GM12878 (cell line): ENCODE measurements around the gene NELL1. TPM values are rescaled to one million over a fixed set of nuclear protein-coding genes. Genes with fewer than 3 reads are reported as not detected.

Source experiments
- ATAC-seq: fragments of 200-7000 bp; cut with Tn5 transposase; 3 replicates; pipeline ENCODE4 v1.9.1; 2020; ENCODE audit warnings: mild to moderate bottlenecking, moderate library complexity
- BruUV-seq: library from RNA; stranded (reverse); fragments of 400-500 nt; replicated peaks from 2 replicates; lab custom pipeline; 2021; lab: Mats Ljungman, UMichigan
- CTCF ChIA-PET: fragments of 300-600 bp; sonication (Branson Sonifier 250); formaldehyde crosslinking; extraction: SDS; loops from one replicate; lab custom pipeline; 2021; ENCODE audit warnings: inconsistent platforms; lab: Yijun Ruan, JAX
- POLR2A ChIA-PET: fragments of 350-600 bp; formaldehyde crosslinking; extraction: SDS; loops from one replicate; lab custom pipeline; 2021; ENCODE audit warnings: inconsistent platforms; lab: Charles Lee
- RAD21 ChIA-PET: fragments of 300-600 bp; sonication (Branson Sonifier 250); formaldehyde crosslinking; loops from one replicate; lab custom pipeline; 2023; ENCODE audit warnings: antibody characterized with exemption; ENCODE audit not compliant: unreplicated experiment; lab: Charles Lee
- SMC1A ChIA-PET: fragments of 300-600 bp; sonication (Branson Sonifier 250); formaldehyde crosslinking; loops from one replicate; lab custom pipeline; 2023; ENCODE audit not compliant: unreplicated experiment, uncharacterized antibody; lab: Charles Lee
- DNase-seq: peaks from one replicate; pipeline ENCODE4 v3.0.0-alpha.2; 2011; ENCODE audit warnings: low read depth, low spot score
- FAIRE-seq: peaks from 3 replicates; lab custom pipeline; 2011; peaks lifted over from hg19 to GRCh38; lab: Jason Lieb, UNC
- H2AFZ ChIP-seq: 2 replicates; pipeline ENCODE4 v1.6.0; 2011; ENCODE audit warnings: low read depth, low read length, control low read depth; ENCODE audit not compliant: control insufficient read depth
- H3K27ac ChIP-seq: 2 replicates; pipeline ENCODE4 v1.5.1; 2011; ENCODE audit warnings: control low read depth; ENCODE audit not compliant: control insufficient read depth, insufficient read depth
- H3K27me3 ChIP-seq, 2 experiments: replicated peaks in 1 of 2; 2 replicates each; pipeline versions ENCODE4 v1.6.0 to v1.6.1; 2011; ENCODE audit warnings: low read length in 1 of 2; ENCODE audit not compliant: control insufficient read depth in 2 of 2, insufficient read depth in 2 of 2
- H3K36me3 ChIP-seq, 2 experiments: 2 replicates each; pipeline ENCODE4 v1.5.1; 2011; ENCODE audit warnings: low read length in 1 of 2; ENCODE audit not compliant: control insufficient read depth in 2 of 2, insufficient read depth in 2 of 2
- H3K4me1 ChIP-seq: 2 replicates; pipeline ENCODE4 v1.6.1; 2011; ENCODE audit warnings: mild to moderate bottlenecking, low read length, moderate library complexity, mixed read lengths; ENCODE audit not compliant: control insufficient read depth, insufficient read depth
- H3K4me2 ChIP-seq: 2 replicates; pipeline ENCODE4 v1.6.0; 2011; ENCODE audit warnings: control low read depth; ENCODE audit not compliant: control insufficient read depth, insufficient read depth
- H3K4me3 ChIP-seq: fragments of 200-600 bp; sonication (generic); 2 replicates; pipeline ENCODE4 v1.5.1; 2016
- H3K79me2 ChIP-seq: 2 replicates; pipeline ENCODE4 v1.6.0; 2011; ENCODE audit warnings: low read length; ENCODE audit not compliant: control insufficient read depth, insufficient read depth
- H3K9ac ChIP-seq: 2 replicates; pipeline ENCODE4 v1.8.0; 2011; ENCODE audit warnings: low read length, control low read depth, mixed read lengths; ENCODE audit not compliant: control insufficient read depth, insufficient read depth
- H3K9me3 ChIP-seq: replicated peaks from 3 replicates; pipeline ENCODE4 v1.5.1; 2011; ENCODE audit warnings: mild to moderate bottlenecking, low read length; ENCODE audit not compliant: control insufficient read depth, insufficient read depth
- H4K20me1 ChIP-seq: 2 replicates; pipeline ENCODE4 v1.6.0; 2011; ENCODE audit not compliant: control insufficient read depth, insufficient read depth
- CEBPZ ChIP-seq: fragments of 150-350 bp; IDR thresholded peaks from 2 replicates; pipeline ENCODE4 v1.6.1; 2016; ENCODE audit warnings: low read depth, low read length
- EED ChIP-seq: sonication (generic); IDR thresholded peaks from 2 replicates; pipeline ENCODE4 v1.6.1; 2016; ENCODE audit warnings: antibody characterized with exemption, low read depth
- EP300 ChIP-seq, 2 experiments: fragments of 150-350 bp in 1 of 2; IDR thresholded peaks; 2 replicates each; pipeline ENCODE4 v1.6.1; 2011 to 2012; ENCODE audit warnings: low read depth in 2 of 2, low read length in 2 of 2, borderline replicate concordance in 1 of 2, improper control_type of control experiment in 1 of 2, inconsistent platforms in 1 of 2; ENCODE audit not compliant: control insufficient read depth in 1 of 2
- HDAC6 ChIP-seq: fragments of 200-600 bp; sonication (generic); IDR thresholded peaks from one replicate; pipeline ENCODE4 v1.8.0; 2017; ENCODE audit warnings: antibody characterized with exemption; ENCODE audit not compliant: unreplicated experiment
- HDGF ChIP-seq: fragments of 450-650 bp; IDR thresholded peaks from 2 replicates; pipeline ENCODE4 v1.6.1; 2016; ENCODE audit warnings: antibody characterized with exemption
- MTA2 ChIP-seq: fragments of 450-650 bp; IDR thresholded peaks from 2 replicates; pipeline ENCODE4 v1.6.1; 2016; ENCODE audit warnings: low read depth, mild to moderate bottlenecking, moderate library complexity
- NR2C2 ChIP-seq: IDR thresholded peaks from 2 replicates; pipeline ENCODE4 v1.6.1; 2011; ENCODE audit warnings: borderline replicate concordance, low read depth; ENCODE audit not compliant: control insufficient read depth, insufficient read length
- SP1 ChIP-seq: IDR thresholded peaks from one replicate; pipeline ENCODE4 v1.6.1; 2011; ENCODE audit warnings: low read depth, low read length
- SRF ChIP-seq, 2 experiments: IDR thresholded peaks; 2 replicates each; pipeline ENCODE4 v1.6.1; 2011; ENCODE audit warnings: low read depth in 2 of 2, low read length in 2 of 2, mild to moderate bottlenecking in 1 of 2, moderate library complexity in 1 of 2
- TAF1 ChIP-seq: IDR thresholded peaks from 2 replicates; pipeline ENCODE4 v1.6.1; 2011; ENCODE audit warnings: mild to moderate bottlenecking, low read depth, low read length, borderline replicate concordance
- ZNF274 ChIP-seq: IDR thresholded peaks from one replicate; pipeline ENCODE4 v1.8.0; 2011; ENCODE audit not compliant: insufficient read length, insufficient read depth
- WGBS: methylation state at CpG from one replicate; pipeline ENCODE4 v1.1.6; 2016; ENCODE audit warnings: low lambda C conversion rate; ENCODE audit not compliant: insufficient replicate concordance, insufficient coverage; ENCODE audit errors: missing lambda C conversion rate; 5-methylcytosine and 5-hydroxymethylcytosine counted together
- in situ Hi-C: fragments of 300-500 bp; cut with MboI; formaldehyde crosslinking; loops from 9 replicates; pipeline ENCODE4 v1.14.3; 2018; ENCODE audit warnings: mixed read lengths
- intact Hi-C: fragments of 100-400 bp; cut with micrococcal nuclease; formaldehyde crosslinking; loops from one replicate; pipeline ENCODE4 v1.14.2; 2022; ENCODE audit not compliant: unreplicated experiment
- polyA plus RNA-seq, 11 experiments: library from polyadenylated mRNA; depleted of rRNA in 4 of 11; unstranded in 6 of 11; stranded (reverse) in 5 of 11; fragments of >200 nt; fragmentation: Nextera tagmentation in 4 of 11; fragmentation: Illumina TruSeq in 1 of 11; extraction: Ambion mirVana in 4 of 11; extraction: Trizol in 1 of 11; gene quantifications; 1 replicate in 1 of 11; 2 replicates in 10 of 11; pipeline versions ENCODE4 v1.2.1 to v1.2.3, GENCODE V29; 2011 to 2016; ENCODE audit warnings: inconsistent platforms in 2 of 11, missing spikeins in 2 of 11, low read depth in 1 of 11
- total RNA-seq, 4 experiments: library from RNA; depleted of rRNA in 3 of 4; stranded (reverse); fragments of >200 nt in 3 of 4; fragmentation: Illumina TruSeq in 1 of 4; extraction: Trizol in 1 of 4; gene quantifications; 2 replicates each; pipeline versions ENCODE4 v1.2.1 to v1.2.3, GENCODE V29; 2013 to 2021
- TF ChIP-seq, protein P1 (sequence below): fragments of 450-650 bp; IDR thresholded peaks from 2 replicates; pipeline ENCODE4 v1.6.1; 2017; ENCODE audit warnings: mild to moderate bottlenecking

The NELL1 gene
- total and polyA plus RNA-seq, 10 of the 15 experiments (the other 5 are each of a cell fraction or from before 2014, with no cell fraction given) = 0.02 to 0.12 TPM; not detected in 8

DNA sequence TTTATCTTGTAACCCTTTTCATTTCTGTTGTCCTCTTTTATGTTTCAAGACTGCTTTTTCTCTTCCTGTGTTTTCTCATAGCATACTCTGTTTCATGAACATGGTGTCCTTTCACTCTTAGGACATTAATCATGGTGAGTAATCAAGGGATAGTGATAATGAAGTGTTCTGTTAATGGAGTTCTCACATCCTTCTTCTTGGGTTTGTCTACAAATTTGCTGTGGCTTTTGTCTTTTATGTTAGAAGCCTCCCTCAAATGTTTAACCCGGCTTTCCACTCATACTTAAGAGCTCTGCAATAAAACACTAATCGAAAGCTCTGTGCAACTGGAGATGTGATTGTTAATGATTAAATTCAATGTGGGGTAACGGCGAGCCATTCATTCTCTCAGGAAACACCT, 593.6 kb downstream of the NELL1 start:
- WGBS = 21% methylated on average over 4 of the region's 4 CpGs
- CTCF ChIA-PET = no interaction called here
- H3K27ac ChIP-seq = no peak overlapping the region
- H3K4me2 ChIP-seq = no peak overlapping the region
- no peaks in the 10 kb centered on the region for H3K36me3 ChIP-seq
- no peak for FAIRE-seq
- TF ChIP-seq MTA2 (no peak), SRF (IDR thresholded peaks at IDR 0.05; ENCODE audit: low read depth in 2 of 2, low read length in 2 of 2) (no peak), HDGF (no peak)
- H3K4me1 ChIP-seq = no peaks in the 10 kb centered on the region
- no peaks in the 10 kb centered on the region for H3K9me3 ChIP-seq
- H3K27me3 ChIP-seq = no peaks in the 10 kb centered on the region
- H2AFZ ChIP-seq = no peak overlapping the region
- no peak overlapping the region for H3K9ac ChIP-seq
- in situ Hi-C loops (no loop called here), intact Hi-C loops (no loop called here)
- RAD21 ChIA-PET = no interaction called here
- H3K4me3 ChIP-seq = no peak overlapping the region
- BruUV-seq = no TSS peak
- no peaks in the 10 kb centered on the region for H4K20me1 ChIP-seq
- H3K79me2 ChIP-seq = no peaks in the 10 kb centered on the region
- ATAC-seq = no peak
- no peak for DNase-seq
- SMC1A ChIA-PET = no interaction called here
- POLR2A ChIA-PET = no interaction called here

DNA sequence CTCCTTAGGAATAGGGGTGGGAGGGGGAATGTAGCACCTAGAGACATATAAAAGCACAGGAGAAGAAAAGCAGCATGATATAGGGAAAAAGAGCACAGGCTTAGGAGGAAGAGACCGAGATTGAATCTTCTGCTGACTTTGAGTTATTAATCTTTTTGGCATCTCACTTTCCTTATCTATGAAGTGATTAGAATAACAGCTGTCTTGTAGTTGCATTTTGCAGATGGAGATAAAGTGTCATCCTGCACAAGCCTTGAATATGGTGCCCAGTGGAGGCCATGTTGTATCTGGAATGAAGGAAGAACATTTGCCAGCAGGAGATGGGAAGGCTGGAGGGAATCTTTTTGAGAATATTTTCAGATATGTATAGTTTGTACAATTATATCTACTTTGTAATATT, 594.7 kb downstream of the NELL1 start:
- ChIA-PET CTCF (no interaction called here), RAD21 (no interaction called here), SMC1A (no interaction called here), POLR2A (no interaction called here)
- FAIRE-seq (no peak), DNase-seq (no peak), ATAC-seq (no peak)
- Histone ChIP-seq H3K9ac (no peak overlapping the region), H3K27ac (no peak overlapping the region), H3K9me3 (no peaks in the 10 kb centered on the region), H3K36me3 (no peaks in the 10 kb centered on the region), H3K4me2 (no peak overlapping the region), H2AFZ (no peak overlapping the region), H3K79me2 (no peaks in the 10 kb centered on the region), H3K4me1 (no peaks in the 10 kb centered on the region), H4K20me1 (no peaks in the 10 kb centered on the region), H3K4me3 (no peak overlapping the region), H3K27me3 (no peaks in the 10 kb centered on the region)
- WGBS = 0% methylated on average over 1 of the region's 1 CpG
- intact Hi-C loops = no loop called here
- no TSS peak for BruUV-seq
- in situ Hi-C loops = no loop called here
- no peak for TF ChIP-seq TAF1
- TF ChIP-seq EP300 (IDR thresholded peaks at IDR 0.05; ENCODE audit: borderline replicate concordance in 1 of 2, control insufficient read depth in 1 of 2, low read depth in 2 of 2, low read length in 2 of 2) = no peak
- TF ChIP-seq, protein P1, sequence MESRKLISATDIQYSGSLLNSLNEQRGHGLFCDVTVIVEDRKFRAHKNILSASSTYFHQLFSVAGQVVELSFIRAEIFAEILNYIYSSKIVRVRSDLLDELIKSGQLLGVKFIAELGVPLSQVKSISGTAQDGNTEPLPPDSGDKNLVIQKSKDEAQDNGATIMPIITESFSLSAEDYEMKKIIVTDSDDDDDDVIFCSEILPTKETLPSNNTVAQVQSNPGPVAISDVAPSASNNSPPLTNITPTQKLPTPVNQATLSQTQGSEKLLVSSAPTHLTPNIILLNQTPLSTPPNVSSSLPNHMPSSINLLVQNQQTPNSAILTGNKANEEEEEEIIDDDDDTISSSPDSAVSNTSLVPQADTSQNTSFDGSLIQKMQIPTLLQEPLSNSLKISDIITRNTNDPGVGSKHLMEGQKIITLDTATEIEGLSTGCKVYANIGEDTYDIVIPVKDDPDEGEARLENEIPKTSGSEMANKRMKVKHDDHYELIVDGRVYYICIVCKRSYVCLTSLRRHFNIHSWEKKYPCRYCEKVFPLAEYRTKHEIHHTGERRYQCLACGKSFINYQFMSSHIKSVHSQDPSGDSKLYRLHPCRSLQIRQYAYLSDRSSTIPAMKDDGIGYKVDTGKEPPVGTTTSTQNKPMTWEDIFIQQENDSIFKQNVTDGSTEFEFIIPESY = no peak
- TF ChIP-seq CEBPZ = no peak
- TF ChIP-seq NR2C2 = no peak
- TF ChIP-seq ZNF274 = no peak
- TF ChIP-seq HDAC6 = no peak
- no peak for TF ChIP-seq EED
- TF ChIP-seq SP1 = no peak
